ENCODE results near the gene NAPG.
"Not testable (repeated sequence)": the region's sequence is repeated elsewhere in the genome, so short reads cannot be mapped to it uniquely, and the experiment has no call there.

NAPG gene

GRCh38 chr18:10552226-10552625 is 26.4 kb downstream of the NAPG start:
- DNase-seq, result no peak

- not testable (repeated sequence) for DNase-seq
Observed at GRCh38 chr18:10556251-10556650, 30.4 kb downstream of the NAPG start.

- no peak for DNase-seq
Observed at GRCh38 chr18:10557085-10557677, 31.4 kb downstream of the NAPG start.

DNA sequence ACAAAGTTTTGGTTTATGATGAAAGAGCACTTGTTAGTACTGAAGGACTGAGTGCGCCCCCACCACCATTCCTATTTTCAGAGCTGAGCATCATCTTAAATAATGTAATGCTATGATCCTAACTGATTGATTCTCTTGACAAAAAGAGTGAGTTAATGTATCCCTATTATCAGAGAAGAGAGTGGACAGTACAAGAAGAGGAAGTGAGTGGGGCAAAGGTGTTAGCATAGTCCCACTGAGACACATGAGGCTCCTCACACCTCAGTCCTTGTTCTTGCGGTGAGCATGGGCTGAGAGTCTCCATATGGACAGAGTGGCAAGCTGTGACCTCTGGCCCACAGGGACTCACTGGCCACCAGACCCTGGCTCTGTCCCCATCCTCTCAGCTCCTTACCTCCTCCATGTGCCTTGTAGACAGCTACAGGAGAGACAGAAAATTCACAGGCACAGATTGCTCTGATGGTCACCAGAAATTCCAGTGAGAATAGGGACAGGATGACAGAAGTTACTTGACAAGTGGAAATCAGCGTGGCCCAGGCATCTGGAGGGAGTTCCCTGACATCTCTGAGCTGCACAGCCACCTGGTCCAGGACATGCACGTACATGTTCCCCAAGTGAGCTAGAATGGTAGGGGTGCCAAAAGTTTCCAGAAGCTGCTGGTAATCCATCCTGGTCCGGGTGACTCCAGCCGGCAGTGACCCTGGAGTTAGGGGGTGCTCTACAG is 32.6 kb downstream of the NAPG start:
- DNase-seq, result no peak

- DNase-seq, result no peak
Observed at GRCh38 chr18:10558967-10559298, 33.1 kb downstream of the NAPG start.

DNA sequence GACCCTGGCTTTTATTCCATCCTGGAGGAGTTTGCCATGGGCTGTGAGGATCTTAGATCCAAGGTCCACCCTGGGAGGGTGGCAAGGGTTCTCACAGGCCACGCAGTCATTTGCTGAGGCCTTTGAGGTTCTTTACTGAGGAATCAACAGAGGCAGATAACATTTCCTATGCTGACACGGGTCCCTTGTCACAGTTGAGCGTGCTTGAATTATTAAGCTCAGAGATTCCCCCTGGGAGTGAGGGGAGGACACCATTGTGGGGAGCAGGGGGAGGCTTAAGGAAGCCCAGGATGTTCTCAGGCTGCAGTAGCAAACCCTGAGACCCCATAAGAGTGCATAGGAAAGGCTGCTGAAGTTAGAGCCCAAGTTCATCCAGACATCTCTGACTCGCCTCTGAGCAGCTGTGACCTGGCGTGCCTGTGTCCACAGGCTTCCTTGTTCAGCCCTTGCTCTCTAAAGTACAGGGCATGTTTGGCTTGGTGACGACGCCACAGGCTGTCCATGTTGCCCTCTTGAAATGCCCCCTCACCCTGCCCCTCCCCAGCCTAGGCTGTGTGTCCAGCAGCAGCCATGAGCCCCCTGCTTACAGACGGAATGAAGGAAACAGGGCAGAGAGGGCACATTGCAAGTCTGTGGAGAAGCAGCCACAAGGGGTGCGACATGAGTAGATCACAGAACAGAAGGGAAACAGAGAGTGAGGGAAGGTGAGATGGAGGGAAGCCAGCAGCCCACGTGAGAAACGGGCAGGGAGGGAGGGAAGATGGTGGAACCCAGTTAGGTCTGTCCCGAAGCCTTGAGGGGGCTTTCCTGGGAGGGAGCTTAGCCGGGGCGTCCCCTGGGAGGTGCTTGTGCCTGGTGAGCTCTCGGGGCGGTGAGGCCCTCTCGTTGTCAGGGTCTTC is 34.0 kb downstream of the NAPG start:
- DNase-seq, result no peak

DNA sequence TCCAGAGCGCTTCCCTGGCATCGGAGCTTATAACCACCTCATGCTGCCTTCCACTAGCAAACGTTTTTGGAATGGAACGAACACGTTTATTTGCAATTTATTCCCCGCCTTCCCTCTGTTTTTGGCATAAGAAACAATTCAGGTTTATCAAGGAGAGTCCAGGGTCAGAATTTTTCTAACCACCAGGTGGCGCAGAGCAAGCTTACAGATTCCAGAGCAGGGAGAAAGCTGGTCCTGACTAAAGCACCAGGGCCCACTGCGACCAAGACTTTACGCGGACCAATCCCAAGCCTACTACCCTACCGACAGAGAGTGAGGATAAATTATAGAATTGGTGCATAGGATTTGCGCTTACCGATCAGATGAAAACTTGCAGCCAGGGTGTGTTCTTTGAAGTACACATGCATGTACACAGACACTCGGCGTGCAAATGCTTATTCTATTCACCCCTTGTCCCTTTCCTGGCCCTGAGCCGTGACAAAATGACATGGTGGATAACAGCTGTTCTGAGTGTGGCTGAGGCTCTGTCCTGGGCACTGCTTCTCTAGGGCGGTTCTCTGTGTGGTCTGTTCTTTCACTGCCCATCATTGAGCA is 34.7 kb downstream of the NAPG start:
- DNase-seq, result peak; percentile 52

GRCh38 chr18:10562773-10563160 is 36.9 kb downstream of the NAPG start:
- no peak for DNase-seq

GRCh38 chr18:10563886-10564285 is 38.1 kb downstream of the NAPG start:
- no peak for DNase-seq

GRCh38 chr18:10564975-10565773 is 39.3 kb downstream of the NAPG start:
- DNase-seq, result no peak

GRCh38 chr18:10565835-10566234 is 40.0 kb downstream of the NAPG start:
- no peak for DNase-seq

DNA sequence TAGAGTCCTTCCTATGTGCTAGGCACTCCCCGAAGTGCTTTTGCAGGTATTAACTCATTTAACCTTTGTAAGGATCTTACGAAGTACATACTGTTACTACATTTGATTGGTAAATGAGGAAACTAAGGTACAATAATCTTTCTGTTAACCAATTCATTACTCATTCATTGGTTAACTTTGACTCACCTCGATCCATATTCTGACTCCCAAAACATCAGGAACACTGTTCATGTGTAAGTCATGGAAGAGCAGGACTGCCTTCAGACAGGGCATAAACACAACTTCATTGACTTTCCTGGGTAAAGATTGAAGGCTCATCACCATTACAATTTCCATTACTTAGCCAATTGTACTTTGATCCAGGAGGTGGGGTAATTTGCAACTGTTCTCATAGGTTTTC is 40.6 kb downstream of the NAPG start:
- no peak for DNase-seq

DNA sequence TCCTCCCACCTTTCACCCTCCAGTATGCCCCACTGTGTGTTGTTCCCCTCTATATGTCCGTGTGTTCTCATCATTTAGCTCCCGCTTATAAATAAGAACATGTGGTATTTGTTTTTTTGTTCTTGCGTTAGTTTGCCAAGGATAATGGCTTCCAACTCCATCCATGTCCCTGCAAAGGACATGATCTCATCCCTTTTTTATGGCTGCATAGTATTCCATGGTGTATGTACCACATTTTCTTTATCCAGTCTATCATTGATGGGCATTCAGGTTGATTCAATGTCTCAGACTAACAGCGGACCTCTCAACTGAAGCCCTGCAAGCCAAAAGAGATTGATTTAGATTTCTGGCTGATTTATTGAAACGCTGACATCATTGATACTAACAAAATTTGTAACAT is 44.1 kb downstream of the NAPG start:
- not testable (repeated sequence) for DNase-seq

- no peak for DNase-seq
Observed at GRCh38 chr18:10570622-10571021, 44.8 kb downstream of the NAPG start.

DNA sequence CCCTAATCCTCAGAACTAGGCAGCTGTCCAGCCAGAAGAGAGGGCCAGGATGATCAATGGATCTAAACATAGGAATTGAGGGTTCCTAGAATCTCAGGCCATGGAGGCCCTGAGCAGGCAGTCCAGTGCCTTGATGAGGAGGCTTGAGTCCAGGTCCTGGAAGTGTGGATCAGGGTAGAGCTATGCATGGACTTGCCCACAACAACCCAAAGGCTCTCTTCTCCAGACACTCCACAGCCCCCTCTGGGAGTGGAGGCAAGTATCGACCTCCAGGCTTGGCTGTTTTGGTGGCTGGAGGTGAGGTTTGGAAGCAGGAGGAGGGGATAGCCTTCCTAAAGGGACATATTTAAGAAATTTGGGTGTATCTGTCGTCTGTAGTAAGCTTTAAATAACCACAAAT is 45.7 kb downstream of the NAPG start:
- DNase-seq, result no peak

GRCh38 chr18:10573261-10573660 is 47.4 kb downstream of the NAPG start:
- not testable (repeated sequence) for DNase-seq

GRCh38 chr18:10574412-10574811 is 48.6 kb downstream of the NAPG start:
- not testable (repeated sequence) for DNase-seq

DNA sequence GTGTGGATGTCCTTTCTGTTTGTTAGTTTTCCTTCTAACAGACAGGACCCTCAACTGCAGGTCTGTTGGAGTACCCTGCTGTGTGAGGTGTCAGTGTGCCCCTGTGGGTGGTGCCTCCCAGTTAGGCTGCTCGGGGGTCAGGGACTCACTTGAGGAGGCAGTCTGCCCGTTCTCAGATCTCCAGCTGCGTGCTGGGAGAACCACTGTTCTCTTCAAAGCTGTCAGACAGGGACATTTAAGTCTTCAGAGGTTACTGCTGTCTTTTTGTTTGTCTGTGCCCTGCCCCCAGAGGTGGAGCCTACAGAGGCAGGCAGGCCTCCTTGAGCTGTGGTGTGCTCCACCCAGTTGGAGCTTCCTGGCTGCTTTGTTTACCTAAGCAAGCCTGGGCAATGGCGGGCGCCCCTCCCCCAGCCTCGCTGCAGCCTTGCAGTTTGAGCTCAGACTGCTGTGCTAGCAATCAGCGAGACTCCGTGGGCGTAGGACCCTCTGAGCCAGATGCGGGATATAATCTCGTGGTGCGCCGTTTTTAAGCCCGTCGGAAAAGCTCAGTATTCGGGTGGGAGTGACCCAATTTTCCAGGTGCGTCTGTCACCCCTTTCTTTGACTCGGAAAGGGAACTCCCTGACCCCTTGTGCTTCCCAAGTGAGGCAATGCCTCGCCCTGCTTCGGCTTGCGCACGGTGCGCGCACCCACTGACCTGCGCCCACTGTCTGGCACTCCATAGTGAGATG is 52.2 kb downstream of the NAPG start:
- DNase-seq, result not testable (repeated sequence)

GRCh38 chr18:10578573-10578899 is 52.7 kb downstream of the NAPG start:
- not testable (repeated sequence) for DNase-seq

- no peak for DNase-seq
Observed at GRCh38 chr18:10579079-10579867, 53.4 kb downstream of the NAPG start.

DNA sequence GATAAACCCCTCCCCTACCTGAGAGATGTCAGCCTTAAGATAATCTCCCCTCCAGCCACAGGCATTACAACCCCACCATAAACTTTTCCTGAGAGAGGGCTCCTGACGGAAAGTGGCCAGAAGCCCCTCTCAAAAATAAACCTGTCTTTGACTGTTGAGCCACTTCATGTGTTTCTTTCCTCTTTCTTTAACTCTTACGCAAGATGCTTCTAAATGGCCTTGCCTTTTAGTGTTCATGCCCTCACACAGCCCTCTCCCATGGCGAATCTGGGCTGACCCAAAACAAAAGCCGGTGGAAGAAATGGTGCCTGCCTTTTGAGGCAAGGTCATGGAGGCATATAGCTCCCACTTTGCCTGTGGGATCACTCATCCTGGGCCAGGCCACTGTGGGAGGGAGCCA is 54.4 kb downstream of the NAPG start:
- no peak for DNase-seq
